Stimulated activated CD4-positive, alpha-beta T cell treated with anti-CD3 and anti-CD28 coated beads, Interleukin-15, amount 100 ng/mL, for 48 hours (primary cell): ENCODE results near the gene AMH.
"Not testable (repeated sequence)": the region's sequence is repeated elsewhere in the genome, so short reads cannot be mapped to it uniquely, and the experiment has no call there.

Source experiments
- DNase-seq, 2 donors: peaks; one replicate each; pipeline ENCODE4 v3.0.0-alpha.2; 2020; ENCODE audit warnings: low read depth in 2 of 2

The AMH gene

DNA sequence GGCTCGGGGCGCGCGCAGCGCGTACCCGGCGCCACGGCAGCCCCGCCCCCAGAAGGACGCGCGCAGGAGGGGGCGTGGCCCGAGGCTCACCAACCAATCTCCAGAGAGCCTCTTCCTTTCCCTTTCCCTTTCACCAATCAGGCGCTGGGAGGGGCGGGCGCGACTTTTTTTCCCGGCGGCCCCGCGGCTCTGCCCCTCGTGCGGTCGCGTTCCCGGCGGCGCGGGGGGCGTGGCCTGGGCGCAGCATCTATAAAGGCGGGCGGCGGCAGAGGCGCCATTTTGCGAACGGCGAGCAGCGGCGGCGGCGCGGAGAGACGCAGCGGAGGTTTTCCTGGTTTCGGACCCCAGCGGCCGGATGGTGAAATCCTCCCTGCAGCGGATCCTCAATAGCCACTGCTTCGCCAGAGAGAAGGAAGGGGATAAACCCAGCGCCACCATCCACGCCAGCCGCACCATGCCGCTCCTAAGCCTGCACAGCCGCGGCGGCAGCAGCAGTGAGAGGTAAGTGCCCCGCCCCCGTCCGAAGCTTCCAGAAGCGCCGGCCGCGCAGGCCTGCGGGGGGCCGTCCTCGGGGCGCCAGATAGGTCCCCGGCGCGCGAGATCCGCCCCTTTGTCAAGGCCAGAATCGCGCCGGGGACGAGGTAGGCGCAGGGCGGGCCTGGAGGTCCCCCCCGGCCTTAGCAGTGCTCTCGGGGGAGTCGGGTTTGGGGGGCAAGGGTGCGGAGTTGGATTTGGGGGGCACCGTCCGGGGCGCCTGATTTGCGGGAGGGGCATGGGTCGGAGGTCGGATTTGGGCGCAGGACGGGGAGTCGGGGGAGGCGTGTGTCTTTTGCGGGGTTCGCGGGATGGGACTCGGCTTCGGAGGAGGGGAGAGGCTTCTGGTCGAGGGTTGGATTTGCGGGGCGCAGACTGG, 20.4 kb downstream of the AMH start:
- peak; percentile 97 to 98 for DNase-seq

GRCh38 chr19:2270157-2270422, 21.0 kb downstream of the AMH start:
- DNase-seq: no peak

DNA sequence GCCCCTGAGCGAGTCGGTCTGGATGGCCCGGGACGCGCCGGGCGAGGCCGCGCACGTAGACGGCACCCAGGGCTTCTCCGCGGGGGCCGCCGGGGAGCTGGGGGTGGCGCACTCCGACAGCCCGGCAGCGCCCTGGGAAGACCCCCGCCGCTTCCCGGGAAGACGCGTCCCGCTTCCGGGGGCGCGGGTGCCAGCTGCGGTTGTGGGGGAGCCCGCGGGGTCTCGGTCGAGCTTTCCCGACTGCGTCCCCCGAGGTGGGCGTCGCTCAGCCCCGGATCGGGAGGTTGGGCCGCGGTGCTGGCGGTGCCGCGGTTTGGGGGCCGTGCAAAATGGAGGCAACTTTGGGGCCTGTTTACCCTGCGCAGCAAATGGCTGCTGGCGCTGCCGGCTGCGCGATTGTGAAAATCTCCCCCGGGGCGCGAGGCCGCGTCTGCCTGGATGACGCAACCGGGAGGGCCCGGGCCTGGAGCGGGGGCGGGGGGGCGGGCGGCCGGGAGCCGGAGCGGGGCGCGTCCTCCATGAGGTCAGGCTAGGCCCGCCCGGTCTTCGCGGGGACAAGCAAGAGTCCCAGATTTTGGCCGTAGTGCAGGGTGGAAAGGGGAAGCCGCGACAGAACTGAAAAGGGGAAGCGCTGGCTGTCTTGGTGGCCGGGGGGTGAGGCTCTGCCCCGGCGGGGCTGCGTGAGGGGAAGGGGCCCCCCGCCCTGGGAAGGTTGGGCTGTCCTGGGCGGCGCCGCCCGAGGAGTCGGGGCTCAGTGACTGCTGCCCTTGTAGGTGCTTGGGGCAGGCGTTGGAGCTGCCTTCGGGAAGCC, 21.5 kb downstream of the AMH start:
- peak; percentile 56 to 69 for DNase-seq

DNA sequence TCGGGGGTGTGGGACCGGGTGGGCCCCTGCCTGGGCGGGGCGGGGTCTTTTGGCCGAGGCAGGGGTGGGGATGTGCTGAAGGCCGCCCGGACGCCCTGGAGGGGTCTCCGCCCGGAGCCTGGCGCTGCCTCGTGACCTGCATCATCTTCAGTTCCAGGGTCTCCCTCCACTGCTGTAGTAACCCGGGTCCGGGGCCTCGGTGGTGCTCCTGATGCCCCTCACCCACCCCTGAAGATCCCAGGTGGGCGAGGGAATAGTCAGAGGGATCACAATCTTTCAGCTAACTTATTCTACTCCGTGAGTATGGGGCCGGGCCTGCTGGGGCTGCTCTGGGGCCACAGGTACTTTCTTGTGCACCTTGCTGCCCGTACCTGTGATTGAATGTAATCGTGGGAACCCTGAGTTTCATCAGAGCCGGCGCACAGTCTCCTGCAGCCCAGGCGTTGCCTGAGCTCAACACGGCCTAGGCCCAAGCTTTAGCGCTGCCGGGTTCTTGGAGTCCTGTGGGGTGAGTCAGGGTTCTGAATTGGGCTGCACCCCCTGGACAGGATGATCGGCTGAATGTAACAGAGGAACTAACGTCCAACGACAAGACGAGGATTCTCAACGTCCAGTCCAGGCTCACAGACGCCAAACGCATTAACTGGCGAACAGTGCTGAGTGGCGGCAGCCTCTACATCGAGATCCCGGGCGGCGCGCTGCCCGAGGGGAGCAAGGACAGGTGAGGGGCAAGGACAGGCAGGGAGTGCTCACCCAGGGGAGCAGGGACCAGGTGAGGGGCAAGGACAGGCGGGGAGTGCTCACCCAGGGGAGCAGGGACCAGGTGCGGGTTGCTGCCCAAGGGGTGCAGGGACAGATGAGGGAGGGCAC, 22.3 kb downstream of the AMH start:
- no peak for DNase-seq

DNA sequence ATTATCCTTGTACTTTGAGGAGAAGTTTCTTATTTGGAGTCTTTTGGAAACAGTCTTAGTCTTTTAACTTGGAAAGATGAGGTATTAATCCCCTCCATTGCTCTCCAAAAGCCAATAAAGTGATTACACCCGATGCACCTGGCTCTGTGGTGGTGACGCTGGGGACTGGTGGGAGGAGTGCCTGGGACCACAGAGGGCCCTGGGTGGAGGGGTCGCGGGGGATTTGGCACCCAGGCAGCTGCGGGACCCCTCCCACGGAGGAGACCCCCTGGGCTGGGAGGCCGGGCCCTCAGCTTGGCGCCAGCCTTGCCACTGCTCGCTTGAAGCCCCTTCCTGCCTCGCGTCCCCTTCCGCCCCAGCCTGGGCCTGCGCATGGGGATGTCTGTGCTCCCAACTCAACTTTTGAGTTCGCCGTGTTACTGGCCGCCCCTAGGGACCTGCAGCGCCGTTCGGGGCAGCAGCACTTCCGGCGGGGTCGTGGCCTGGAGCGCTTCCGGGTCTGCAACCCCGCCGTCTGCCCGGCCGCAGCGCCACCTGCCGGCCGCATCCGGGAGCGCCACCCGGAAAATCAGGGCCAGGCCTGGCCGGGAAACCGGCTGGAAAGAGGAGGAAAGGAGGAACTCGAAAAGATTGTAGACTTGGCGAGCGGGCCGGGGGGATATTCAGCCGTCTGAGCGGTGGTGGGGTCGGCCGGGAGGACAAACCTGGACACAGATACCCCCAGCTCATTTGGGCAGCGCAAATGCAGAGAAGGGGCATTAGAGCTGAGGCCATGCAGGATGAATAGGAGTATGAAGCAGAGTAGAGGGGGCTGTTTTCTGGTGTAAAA, 24.4 kb downstream of the AMH start:
- DNase-seq: peak; percentile 65 to 76

DNA sequence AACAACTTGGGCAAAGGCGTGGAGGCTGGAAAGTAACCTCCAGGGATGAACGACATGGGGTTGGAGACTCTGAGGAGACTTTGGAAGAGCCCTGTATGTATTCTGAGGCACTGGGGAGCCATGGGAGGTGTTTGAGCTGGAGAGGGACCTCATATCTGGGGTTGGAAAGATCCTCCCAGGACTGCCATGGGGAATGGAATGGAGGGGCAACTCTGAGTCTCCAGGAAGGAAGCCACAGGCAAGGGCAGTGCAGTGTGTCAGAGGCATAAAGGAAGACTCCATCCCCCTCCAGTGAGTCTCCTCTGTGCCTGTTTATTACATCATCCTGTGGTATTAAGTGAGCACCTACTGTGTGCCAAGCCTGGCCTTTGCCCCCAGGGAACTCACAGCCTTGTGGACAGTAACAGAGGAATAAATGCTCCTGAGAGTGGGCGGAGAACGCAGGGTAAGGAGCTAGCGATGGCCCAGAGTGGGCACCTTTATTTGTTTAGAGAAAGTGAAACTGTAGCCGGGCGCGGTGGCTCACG, 25.1 kb downstream of the AMH start:
- DNase-seq: no peak

GRCh38 chr19:2274931-2275535, 25.9 kb downstream of the AMH start:
- no peak for DNase-seq

DNA sequence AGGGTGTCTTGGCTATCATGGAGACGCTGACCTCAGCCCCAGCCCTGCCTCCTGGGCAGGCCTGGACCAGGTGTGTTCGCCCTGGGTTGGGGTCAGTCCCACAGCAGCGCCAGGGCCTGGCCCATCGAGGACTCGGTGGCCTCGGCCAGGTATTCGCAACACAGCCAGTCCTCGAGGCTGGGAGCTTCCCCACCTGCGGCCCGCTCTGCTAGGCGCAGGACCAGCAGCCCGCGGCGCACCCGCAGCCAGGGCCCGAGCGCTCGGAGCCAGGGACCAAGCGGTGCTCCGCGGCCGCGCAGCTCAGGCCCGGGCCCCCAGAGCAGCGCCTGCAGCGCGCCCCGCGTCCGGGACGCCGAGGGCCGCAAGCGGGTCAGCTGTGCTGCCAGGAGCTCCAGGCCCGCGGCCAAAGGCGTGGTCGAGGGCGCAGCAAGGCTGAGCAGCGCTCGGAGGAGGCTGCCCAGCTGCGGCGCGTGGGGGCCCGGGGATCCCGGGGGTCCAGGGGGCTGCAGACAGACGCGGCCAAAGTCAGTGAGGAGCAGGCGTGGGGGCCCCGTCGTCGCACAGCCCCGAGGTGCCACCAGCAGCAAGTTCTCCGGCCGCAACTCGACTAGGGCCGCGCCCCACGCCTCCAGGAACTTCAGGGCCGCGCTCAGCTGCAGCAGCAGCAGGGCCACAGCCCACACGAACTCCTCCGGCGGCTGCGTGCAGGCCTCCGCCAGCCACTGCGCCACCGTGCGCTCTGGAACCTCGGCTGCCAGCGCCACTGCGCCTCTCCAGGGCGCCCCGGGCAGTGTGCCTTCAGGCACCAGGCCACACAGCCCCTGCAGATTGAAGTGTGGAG, 26.7 kb downstream of the AMH start:
- no peak for DNase-seq

DNA sequence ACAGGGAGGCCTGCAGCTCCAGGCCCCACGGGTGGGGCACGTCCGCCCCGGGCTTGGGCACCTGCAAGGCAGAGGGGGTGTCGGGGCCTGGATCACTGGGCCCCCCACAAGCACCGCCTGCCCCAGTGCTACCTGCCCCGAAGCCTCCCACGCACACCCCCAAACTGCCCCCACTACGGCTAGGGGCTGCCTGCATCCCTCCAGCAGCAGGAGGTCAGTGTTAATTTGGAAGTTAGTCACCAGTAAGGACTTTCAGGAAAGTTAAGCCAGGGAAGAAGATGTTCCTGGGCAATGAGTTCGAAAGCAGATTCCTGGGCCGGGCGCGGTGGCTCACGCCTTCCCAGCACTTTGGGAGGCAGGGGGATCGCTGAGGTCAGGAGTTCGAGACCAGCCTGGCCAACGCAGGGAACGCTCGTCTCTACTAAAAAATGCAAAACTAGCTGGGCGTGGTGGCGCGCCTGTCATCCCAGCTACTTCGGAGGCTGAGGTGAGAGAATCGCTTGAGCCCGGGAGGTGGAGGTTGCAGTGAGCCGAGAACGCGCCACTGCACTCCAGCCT, 27.4 kb downstream of the AMH start:
- no peak for DNase-seq

DNA sequence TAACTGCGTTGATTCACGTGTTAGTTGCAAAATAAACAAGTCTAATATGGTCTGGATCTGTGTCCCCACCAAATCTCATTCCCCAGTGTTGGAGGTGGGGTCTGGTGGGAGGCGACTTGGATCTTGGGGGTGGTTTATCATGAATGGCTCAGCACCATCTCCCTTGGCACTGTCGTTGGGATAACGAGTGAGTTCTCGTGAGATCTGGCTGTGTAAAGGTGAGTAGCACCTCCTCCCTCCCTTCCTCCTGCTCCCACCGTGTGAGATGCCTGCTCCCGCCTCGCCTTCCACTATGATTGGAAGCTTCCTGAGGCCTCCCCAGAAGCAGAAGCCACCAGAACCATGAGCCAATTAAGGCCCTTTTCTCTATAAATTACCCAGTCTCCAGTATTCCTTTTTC, 28.0 kb downstream of the AMH start:
- no peak for DNase-seq

DNA sequence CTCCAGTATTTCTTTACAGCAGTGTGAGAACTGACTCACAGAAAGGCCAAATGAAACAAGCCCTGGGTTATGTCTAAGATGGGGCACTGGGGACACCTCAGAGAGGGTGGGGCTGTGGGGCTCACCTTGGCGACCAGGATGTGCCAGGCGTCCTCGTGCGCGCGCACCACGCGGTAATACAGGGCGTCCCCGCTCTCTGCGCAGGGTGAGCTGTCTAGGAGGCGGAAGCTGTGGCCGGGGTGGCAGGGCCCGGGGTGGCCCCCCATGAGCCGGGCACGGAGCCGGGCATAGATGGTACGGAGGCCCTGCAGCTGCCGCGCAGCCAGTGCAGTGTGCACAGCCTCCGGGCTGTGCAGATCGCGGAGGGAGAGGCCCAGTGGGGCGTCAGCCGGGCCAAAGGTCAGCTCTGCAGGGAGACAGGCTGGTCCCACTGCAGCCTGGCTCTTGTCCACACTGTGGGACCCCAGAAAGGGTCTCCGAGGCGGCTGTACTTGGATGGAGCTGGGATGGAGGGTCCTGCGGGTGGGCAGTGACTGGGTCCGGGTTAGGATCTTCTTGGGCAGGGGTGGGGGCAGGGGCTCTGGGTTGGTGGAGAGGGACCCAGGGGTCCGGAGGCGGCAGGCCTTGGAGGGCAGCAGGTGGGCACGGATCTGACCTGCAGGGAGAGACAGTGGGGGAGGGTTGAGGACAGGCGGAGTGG, 29.5 kb downstream of the AMH start:
- no peak for DNase-seq

DNA sequence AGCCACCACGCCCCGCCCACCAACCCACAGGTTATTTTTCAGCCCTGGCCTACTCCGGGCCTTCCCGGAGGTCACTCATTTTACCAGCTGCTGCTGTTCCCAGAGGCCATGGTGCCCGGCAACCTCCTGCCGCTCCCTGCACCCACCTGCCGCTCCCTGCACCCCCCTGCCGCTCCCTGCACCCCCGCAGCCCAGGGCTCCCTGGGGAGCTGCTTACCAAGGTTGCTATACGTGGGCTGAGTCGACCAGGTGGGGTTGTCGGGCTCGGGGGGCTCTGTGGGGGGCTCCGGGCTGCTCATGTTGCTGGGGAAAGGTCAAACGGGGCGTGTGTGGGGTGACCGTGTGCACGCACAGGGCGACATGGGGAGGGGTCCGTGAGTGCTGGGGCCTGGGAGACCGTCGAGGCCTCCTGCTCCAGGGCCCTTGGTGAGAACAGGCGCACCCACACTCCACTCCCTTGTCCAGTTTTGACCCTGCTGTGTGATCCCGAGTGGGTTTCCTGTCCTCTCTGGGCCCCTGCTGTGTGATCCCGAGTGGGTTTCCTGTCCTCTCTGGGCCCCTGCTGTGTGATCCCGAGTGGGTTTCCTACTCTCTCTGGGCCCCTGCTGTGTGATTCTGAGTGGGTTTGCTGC, 31.6 kb downstream of the AMH start:
- no peak for DNase-seq

DNA sequence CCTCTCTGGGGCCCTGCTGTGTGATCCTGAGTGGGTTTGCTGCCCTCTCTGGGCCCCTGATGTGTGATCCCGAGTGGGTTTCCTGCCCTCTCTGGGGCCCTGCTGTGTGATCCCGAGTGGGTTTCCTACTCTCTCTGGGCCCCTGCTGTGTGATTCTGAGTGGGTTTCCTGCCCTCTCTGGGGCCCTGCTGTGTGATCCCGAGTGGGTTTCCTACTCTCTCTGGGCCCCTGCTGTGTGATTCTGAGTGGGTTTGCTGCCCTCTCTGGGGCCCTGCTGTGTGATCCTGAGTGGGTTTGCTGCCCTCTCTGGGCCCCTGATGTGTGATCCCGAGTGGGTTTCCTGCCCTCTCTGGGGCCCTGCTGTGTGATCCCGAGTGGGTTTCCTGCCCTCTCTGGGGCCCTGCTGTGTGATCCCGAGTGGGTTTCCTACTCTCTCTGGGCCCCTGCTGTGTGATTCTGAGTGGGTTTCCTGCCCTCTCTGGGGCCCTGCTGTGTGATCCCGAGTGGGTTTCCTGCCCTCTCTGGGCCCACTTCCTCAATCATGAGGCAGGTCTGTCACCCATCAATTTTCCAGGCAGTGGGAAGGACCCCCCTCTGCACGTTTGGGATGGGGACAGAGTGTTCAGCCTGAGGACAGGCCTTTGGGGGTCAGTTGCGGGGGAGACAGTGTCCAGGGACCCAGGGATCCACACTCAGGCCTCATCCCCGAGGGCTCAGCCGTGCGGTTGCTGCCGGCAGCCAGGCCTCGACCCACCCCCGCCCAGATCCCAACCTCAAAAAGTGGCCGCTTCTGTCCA, 32.3 kb downstream of the AMH start:
- not testable (repeated sequence) for DNase-seq

DNA sequence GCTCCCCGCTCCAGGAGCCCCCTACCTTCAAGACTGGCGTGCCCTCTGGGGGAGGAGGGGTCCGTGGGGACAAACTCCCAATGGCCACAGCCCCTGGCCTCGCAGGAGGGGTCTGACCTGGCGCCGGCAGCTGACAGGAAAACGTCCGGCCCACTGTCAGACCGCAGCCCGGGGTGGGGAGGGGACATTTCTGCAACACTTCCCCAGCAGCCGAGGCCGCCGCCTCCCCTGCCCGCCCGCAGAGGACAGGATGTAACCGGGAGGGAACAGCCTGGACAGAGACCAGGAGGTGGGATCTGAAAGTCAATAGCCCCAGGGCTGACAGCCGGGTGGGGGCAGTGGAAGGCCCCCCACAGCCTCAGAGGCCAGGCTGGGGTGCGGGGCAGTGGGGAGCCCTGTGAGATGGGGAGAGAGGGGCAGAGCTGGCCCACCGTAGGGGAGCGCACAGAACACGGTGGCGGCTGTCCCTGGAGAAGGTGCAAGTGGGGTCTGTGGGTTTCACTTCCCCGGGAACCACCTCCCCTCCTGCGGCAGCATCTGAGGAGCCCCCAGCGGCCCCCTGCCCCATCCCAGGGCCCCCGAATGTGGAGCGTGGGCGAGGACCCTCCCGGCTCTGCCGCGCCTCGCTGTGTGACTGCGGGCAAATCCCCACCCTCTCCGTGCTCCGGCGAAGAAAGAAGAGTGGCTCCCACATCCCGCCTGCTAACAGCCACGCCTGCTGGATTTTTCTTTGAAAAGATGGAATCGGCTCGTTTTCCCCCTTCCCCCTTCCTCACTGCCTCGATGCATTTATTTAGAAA, 33.1 kb downstream of the AMH start, which contains the start of gene PEAK3:
Gene PEAK3 (minus strand): TSS at position 114 of the 800 bp plus-strand sequence. CDS start 1,244 bp downstream, outside the sequence.
- no peak for DNase-seq

GRCh38 chr19:2282862-2283237, 33.7 kb downstream of the AMH start:
- no peak for DNase-seq

DNA sequence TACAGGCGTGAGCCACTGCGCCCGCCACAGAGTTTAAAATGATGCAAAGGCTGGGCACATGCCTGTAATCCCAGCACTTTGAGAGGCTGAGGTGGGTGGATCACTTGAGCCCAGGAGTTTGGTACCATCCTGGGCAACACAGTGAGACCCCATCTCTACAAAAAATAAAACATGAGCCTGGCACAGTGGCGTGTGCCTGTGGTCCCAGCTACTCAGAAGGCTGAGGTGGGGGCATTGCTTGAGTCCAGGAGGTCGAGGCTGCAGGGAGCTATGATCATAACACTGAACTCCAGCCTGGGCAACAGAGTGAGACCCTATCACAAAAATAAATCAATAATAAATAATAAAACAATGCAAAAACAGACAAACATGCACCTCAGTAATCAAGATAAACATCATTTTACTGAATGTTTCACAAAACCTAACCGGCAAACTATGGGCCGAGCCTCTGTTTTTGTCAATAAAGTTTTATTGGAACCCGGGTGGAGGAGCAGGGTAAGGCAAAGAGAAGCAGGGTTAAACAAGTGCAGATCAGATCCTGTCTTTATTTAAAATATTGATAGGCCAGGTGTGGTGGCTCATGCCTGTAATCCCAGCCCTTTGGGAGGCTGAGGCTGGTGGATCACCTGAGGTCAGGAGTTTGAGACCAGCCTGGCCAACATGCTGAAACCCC, 34.8 kb downstream of the AMH start:
- DNase-seq: no peak
